Adrenal gland (tissue), 12 donors: ENCODE measurements around the gene GPS2. TPM values are rescaled to one million over a fixed set of nuclear protein-coding genes. Genes with fewer than 3 reads are reported as not detected.
A peak's percentile ranks its signal among the peaks of the same experiment; 100 is the strongest.

ENCODE experiments used
- DNase-seq, 7 donors: peaks; one replicate each; pipeline ENCODE4 v3.0.0-alpha.2; 2019 to 2020
- H3K27ac ChIP-seq, 5 donors: fragments of 200-600 bp; sonication (generic) in 4 of 5; 1 replicate in 3 of 5; 2 replicates in 2 of 5; pipeline versions ENCODE4 v1.5.1 to v1.8.0; 2016 to 2020; ENCODE audit warnings: mild to moderate bottlenecking in 1 of 5
- H3K27me3 ChIP-seq: fragments of 200-600 bp; 2 replicates; pipeline ENCODE4 v1.8.0; 2021
- H3K36me3 ChIP-seq, 2 donors: fragments of 200-600 bp; replicated peaks in 1 of 2; 1 replicate in 1 of 2; 2 replicates in 1 of 2; pipeline versions ENCODE4 v1.5.1 to v1.8.0; 2018 to 2022
- H3K4me1 ChIP-seq, 2 donors: fragments of 200-600 bp; replicated peaks in 1 of 2; 1 replicate in 1 of 2; 2 replicates in 1 of 2; pipeline versions ENCODE4 v1.5.1 to v1.8.0; 2018 to 2021
- H3K4me3 ChIP-seq, 4 donors: fragments of 200-600 bp; sonication (generic) in 3 of 4; one replicate each; pipeline ENCODE4 v1.5.1; 2016 to 2018
- H3K9me3 ChIP-seq, 3 donors: fragments of 200-600 bp; sonication (generic) in 1 of 3; replicated peaks in 1 of 3; 1 replicate in 2 of 3; 2 replicates in 1 of 3; pipeline versions ENCODE4 v1.5.1 to v1.8.0; 2016 to 2021
- CTCF ChIP-seq, 6 experiments: fragments of 450-650 bp in 4 of 6; fragments of 200-600 bp in 2 of 6; sonication (generic) in 1 of 6; IDR thresholded peaks; 1 replicate in 5 of 6; 2 replicates in 1 of 6; pipeline versions ENCODE4 v1.5.1 to v1.8.0; 2016 to 2021; ENCODE audit warnings: antibody characterized with exemption in 6 of 6, mild to moderate bottlenecking in 2 of 6, moderate library complexity in 1 of 6
- POLR2A ChIP-seq, 2 donors: fragments of 450-650 bp; IDR thresholded peaks; one replicate each; pipeline ENCODE4 v1.6.1; 2017; ENCODE audit warnings: antibody characterized with exemption in 2 of 2, mild to moderate bottlenecking in 2 of 2, moderate library complexity in 1 of 2
- WGBS, 4 donors: extraction: QIAGEN DNeasy Blood & Tissue Kit in 2 of 4; methylation state at CpG; one replicate each; pipeline versions ENCODE4 v1.1.5 to v1.1.7; 2013 to 2017; 5-methylcytosine and 5-hydroxymethylcytosine counted together
- intact Hi-C, 2 donors: fragments of 100-400 bp; cut with DNase I; formaldehyde crosslinking; loops; one replicate each; pipeline versions ENCODE4 v1.14.1 to v1.15.0; 2022 to 2023
- polyA plus RNA-seq, 3 donors: library from polyadenylated mRNA; stranded (reverse); fragments of 200-250 nt in 2 of 3; fragments of 350-450 nt in 1 of 3; fragmentation: Illumina TruSeq in 1 of 3; extraction: RNeasy Lipid Tissue Mini Kit (QIAGEN cat#74804) in 1 of 3; gene quantifications; one replicate each; pipeline ENCODE4 v1.2.3, GENCODE V29; 2013 to 2014
- total RNA-seq, 9 donors: library from RNA; depleted of rRNA in 4 of 9; stranded (reverse); fragments of >200 nt in 4 of 9; fragments of 120-200 nt in 1 of 9; fragmentation: NEBNext Ultra II Directional in 1 of 9; extraction: Animal tissue kit (Norgen Biotek cat#: 25700) in 1 of 9; gene quantifications; one replicate each; pipeline versions ENCODE4 v1.1.0 to v1.2.4, GENCODE V29; 2013 to 2023
- donor health status: healthy with polysubstance abuse.
- donor health status: Bipolar disorder and iron deficiency.
- donor health status: DM: yes; HTN: yes; CAD: no.
- donor health status: DM: no; HTN: no; CAD: no.
- donor health status: DM: no; HTN: no; CAD: no.
- donor health status: DM: yes; HTN: yes; CAD: no.

The GPS2 gene
- total and polyA plus RNA-seq, 12 donors = 69.1 to 196 (median 114) TPM

GRCh38 chr17:7284911-7285310 is 30.2 kb downstream of the GPS2 start:
- 91 to 97% (median 95%) methylated on average over 10 to 16 of the region's 16 CpGs for WGBS, 4 donors
- H3K36me3 ChIP-seq = no peaks in the 10 kb centered on the region
- TF ChIP-seq POLR2A (IDR thresholded peaks at IDR 0.05) = no peak
- no peak for TF ChIP-seq CTCF (IDR thresholded peaks at IDR 0.05)
- DNase-seq = no peak
- intact Hi-C loops = loop anchor here in 1 of 2 donors (5.0 kb wide), 1 partner anchor 57 kb away; no protein-coding TSS in a partner anchor
- H3K27ac ChIP-seq = no peak overlapping the region
- H3K9me3 ChIP-seq = no peaks in the 10 kb centered on the region
- H3K4me3 ChIP-seq = no peak overlapping the region
- peaks cover 3% of the 10 kb centered on the region for H3K27me3 ChIP-seq
- peaks cover 18 to 21% of the 10 kb centered on the region in 2 donors for H3K4me1 ChIP-seq

- Histone ChIP-seq H3K27me3 (no peaks in the 10 kb centered on the region), H3K4me1 (peaks cover 18 to 21% of the 10 kb centered on the region in 2 donors), H3K9me3 (no peaks in the 10 kb centered on the region), H3K4me3 (no peak overlapping the region), H3K36me3 (no peaks in the 10 kb centered on the region), H3K27ac (no peak overlapping the region)
- TF ChIP-seq CTCF (IDR thresholded peaks at IDR 0.05) (no peak), POLR2A (IDR thresholded peaks at IDR 0.05) (no peak)
- 76 to 92% (median 88%) methylated on average over 8 to 18 of the region's 18 CpGs for WGBS, 4 donors
- intact Hi-C loops = loop anchor here in 1 of 2 donors (5.0 kb wide), 1 partner anchor 59 kb away; no protein-coding TSS in a partner anchor
- no peak for DNase-seq
Observed at GRCh38 chr17:7283471-7284216, 31.5 kb downstream of the GPS2 start.

DNA sequence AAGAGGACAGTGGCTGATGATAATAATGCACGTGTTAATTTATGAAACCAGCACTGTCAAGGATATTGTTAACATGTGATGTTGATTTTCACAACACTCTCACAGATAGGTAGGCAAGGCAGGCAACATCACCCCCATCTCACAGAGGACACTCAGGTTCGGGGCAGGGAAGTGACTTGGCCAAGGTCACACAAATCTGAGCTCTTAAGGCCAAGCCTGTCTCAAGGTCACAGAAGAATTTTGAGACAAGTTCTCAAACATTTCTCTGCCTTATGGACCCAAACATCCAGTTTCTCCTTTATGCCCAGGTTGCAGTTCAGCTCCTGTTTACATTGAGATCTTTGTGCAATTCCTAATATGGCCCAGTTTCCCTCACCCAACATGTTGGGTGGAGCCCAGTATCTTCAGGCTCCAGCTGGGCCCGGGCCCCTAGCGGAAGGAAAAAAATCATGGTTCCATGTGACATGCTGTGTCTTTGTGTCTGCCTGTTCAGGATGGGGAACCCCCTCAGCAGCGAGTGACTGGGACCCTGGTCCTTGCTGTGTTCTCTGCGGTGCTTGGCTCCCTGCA is 32.3 kb downstream of the GPS2 start:
- TF ChIP-seq POLR2A (IDR thresholded peaks at IDR 0.05) = no peak
- no peak for TF ChIP-seq CTCF (IDR thresholded peaks at IDR 0.05)
- Histone ChIP-seq H3K27me3 (no peaks in the 10 kb centered on the region), H3K4me1 (peaks cover 18 to 21% of the 10 kb centered on the region in 2 donors), H3K4me3 (peak overlapping the region in 1 of 4 donors; percentile 59), H3K27ac (peak overlapping the region in 1 of 5 donors; percentile 92), H3K36me3 (no peaks in the 10 kb centered on the region), H3K9me3 (no peaks in the 10 kb centered on the region)
- WGBS, 4 donors = 55 to 64% (median 59%) methylated on average over 5 to 6 of the region's 6 CpGs
- intact Hi-C loops = loop anchor here in 1 of 2 donors (5.0 kb wide), 1 partner anchor 59 kb away; no protein-coding TSS in a partner anchor
- DNase-seq = no peak

DNA sequence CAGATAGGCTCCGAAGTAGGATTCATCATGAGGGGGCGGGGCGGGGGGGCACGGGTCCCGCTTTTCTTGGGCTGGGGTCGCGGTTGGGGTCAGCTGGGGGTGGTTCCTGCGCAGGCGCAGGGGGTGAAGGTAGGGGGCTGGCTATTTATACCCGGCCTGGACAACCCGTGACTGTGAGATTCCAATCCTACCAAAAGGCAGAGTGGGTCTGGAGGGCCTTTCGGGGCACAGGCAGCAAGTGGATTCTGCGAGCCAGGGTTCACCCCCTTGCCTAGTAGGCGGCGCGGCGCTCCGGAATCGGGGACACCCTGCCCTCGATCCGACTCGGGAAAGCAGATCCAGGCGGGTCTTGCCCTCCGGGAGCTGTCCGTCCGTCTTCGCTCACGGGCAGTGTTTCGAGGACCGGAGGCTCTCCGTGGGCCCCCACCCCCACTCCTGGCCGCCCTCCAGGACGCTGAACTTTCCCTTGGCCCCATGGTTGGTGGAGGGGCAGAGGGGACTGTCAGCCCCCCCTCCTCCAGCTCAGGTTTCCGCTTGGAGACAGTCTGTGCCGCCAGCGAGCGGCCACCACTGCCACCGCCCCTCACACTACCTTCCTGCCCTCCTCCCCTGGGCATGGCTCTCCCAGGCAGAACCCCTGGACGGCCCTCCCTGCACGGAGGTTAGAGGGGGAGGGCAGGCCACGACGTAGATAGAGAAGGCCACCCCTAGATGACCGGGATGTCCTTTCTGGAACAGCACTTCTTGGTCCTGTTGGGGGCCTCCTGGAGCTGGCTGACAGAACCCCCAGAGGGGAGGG is 33.0 kb downstream of the GPS2 start:
- WGBS, 4 donors = 0 to 2% (median 2%) methylated on average over 4 to 43 of the region's 43 CpGs
- peak; percentile 57 to 67 (median 63) for DNase-seq
- H3K27ac ChIP-seq = peak overlapping the region in 2 of 5 donors; percentile 50 to 92

More for the DNA sequence above, 33.0 kb downstream of the GPS2 start:
- TF ChIP-seq CTCF (IDR thresholded peaks at IDR 0.05) (no peak), POLR2A (IDR thresholded peaks at IDR 0.05) (no peak)
- H3K36me3 ChIP-seq = no peaks in the 10 kb centered on the region
- no peaks in the 10 kb centered on the region for H3K9me3 ChIP-seq
- no peaks in the 10 kb centered on the region for H3K27me3 ChIP-seq
- peaks cover 18 to 21% of the 10 kb centered on the region in 2 donors for H3K4me1 ChIP-seq
- intact Hi-C loops = loop anchor here in 1 of 2 donors (2.0 to 5.0 kb wide), 2 partner anchors 15 to 60 kb away; no protein-coding TSS in a partner anchor
- H3K4me3 ChIP-seq = peak overlapping the region in 2 of 4 donors; percentile 36 to 59
